H9 (cell line): ENCODE data around the gene DIS3L2. TPM values are rescaled to one million over a fixed set of nuclear protein-coding genes. Genes with fewer than 3 reads are reported as not detected.

Experiments used
- DNase-seq: peaks from one replicate; pipeline ENCODE4 v3.0.0-alpha.2; 2017
- H2AFZ ChIP-seq: one replicate; pipeline ENCODE4 v1.6.1; 2013; ENCODE audit warnings: mild to moderate bottlenecking, low read length, control low read depth, moderate library complexity
- H2AK5ac ChIP-seq: 2 replicates; pipeline ENCODE4 v1.6.1; 2013; ENCODE audit warnings: low read length, control low read depth, mixed read lengths; ENCODE audit not compliant: insufficient read length
- H2BK120ac ChIP-seq: one replicate; pipeline ENCODE4 v1.6.1; 2013; ENCODE audit warnings: low read depth, mild to moderate bottlenecking, low read length, control low read depth, inconsistent platforms; ENCODE audit not compliant: poor library complexity, severe bottlenecking
- H2BK12ac ChIP-seq: 2 replicates; pipeline ENCODE4 v1.6.1; 2013; ENCODE audit warnings: low read length, control low read depth, mixed read lengths, low read depth; ENCODE audit not compliant: insufficient read length
- H2BK15ac ChIP-seq: 2 replicates; pipeline ENCODE4 v1.6.1; 2013; ENCODE audit warnings: low read depth, low read length, control low read depth
- H2BK20ac ChIP-seq: one replicate; pipeline ENCODE4 v1.6.1; 2013; ENCODE audit warnings: low read depth, mild to moderate bottlenecking, low read length, control low read depth, inconsistent platforms; ENCODE audit not compliant: poor library complexity, severe bottlenecking
- H2BK5ac ChIP-seq: 2 replicates; pipeline ENCODE4 v1.6.1; 2013; ENCODE audit warnings: low read length, control low read depth, mixed read lengths; ENCODE audit not compliant: insufficient read length
- H3K14ac ChIP-seq: 2 replicates; pipeline ENCODE4 v1.6.1; 2013; ENCODE audit warnings: low read length, control low read depth; ENCODE audit not compliant: insufficient read depth
- H3K18ac ChIP-seq: 2 replicates; pipeline ENCODE4 v1.6.1; 2013; ENCODE audit warnings: low read depth, mild to moderate bottlenecking, mixed read lengths, low read length, control low read depth; ENCODE audit not compliant: insufficient read length
- H3K23ac ChIP-seq: 2 replicates; pipeline ENCODE4 v1.6.1; 2013; ENCODE audit warnings: low read length, control low read depth, mixed read lengths, low read depth; ENCODE audit not compliant: insufficient read length
- H3K23me2 ChIP-seq: 2 replicates; pipeline ENCODE4 v1.6.1; 2013; ENCODE audit warnings: low read depth, mild to moderate bottlenecking, mixed read lengths, low read length, control low read depth; ENCODE audit not compliant: insufficient read length, poor library complexity, severe bottlenecking
- H3K27ac ChIP-seq: 2 replicates; pipeline ENCODE4 v1.5.1; 2013; ENCODE audit warnings: low read length, control low read depth, mixed read lengths, low read depth; ENCODE audit not compliant: insufficient read length
- H3K27me3 ChIP-seq: 2 replicates; pipeline ENCODE4 v1.6.1; 2013; ENCODE audit warnings: low read length, control low read depth, inconsistent platforms; ENCODE audit not compliant: insufficient read depth
- H3K4ac ChIP-seq: 2 replicates; pipeline ENCODE4 v1.6.1; 2013; ENCODE audit warnings: low read depth, mild to moderate bottlenecking, control low read depth, inconsistent platforms, low read length, moderate library complexity
- H3K4me1 ChIP-seq: 2 replicates; pipeline ENCODE4 v1.6.1; 2013; ENCODE audit warnings: low read length, control low read depth, inconsistent platforms; ENCODE audit not compliant: insufficient read depth
- H3K4me2 ChIP-seq: 2 replicates; pipeline ENCODE4 v1.6.1; 2013; ENCODE audit warnings: low read length, control low read depth, mixed read lengths; ENCODE audit not compliant: insufficient read length, insufficient read depth
- H3K56ac ChIP-seq: 2 replicates; pipeline ENCODE4 v1.6.1; 2013; ENCODE audit warnings: low read depth, mild to moderate bottlenecking, mixed read lengths, low read length, control low read depth; ENCODE audit not compliant: insufficient read length
- H3K79me1 ChIP-seq: 2 replicates; pipeline ENCODE4 v1.6.1; 2013; ENCODE audit warnings: low read depth, mild to moderate bottlenecking, moderate library complexity, low read length, control low read depth, inconsistent platforms; ENCODE audit not compliant: insufficient read depth, poor library complexity, severe bottlenecking
- H3K79me2 ChIP-seq: 2 replicates; pipeline ENCODE4 v1.6.1; 2013; ENCODE audit warnings: low read length, control low read depth, inconsistent platforms; ENCODE audit not compliant: insufficient read depth
- H3K9ac ChIP-seq: 2 replicates; pipeline ENCODE4 v1.6.1; 2013; ENCODE audit warnings: low read length, control low read depth, mixed read lengths; ENCODE audit not compliant: insufficient read length; ENCODE audit errors: extremely low read depth
- H3K9me3 ChIP-seq: one replicate; pipeline ENCODE4 v1.6.1; 2013; ENCODE audit warnings: low read depth, low read length, inconsistent platforms; ENCODE audit not compliant: control insufficient read depth
- H3T11ph ChIP-seq: one replicate; pipeline ENCODE4 v1.6.1; 2013; ENCODE audit warnings: mild to moderate bottlenecking, low read length, control low read depth, inconsistent platforms
- H4K20me1 ChIP-seq: one replicate; pipeline ENCODE4 v1.6.1; 2013; ENCODE audit not compliant: control insufficient read depth, insufficient read length, insufficient read depth
- H4K5ac ChIP-seq: 2 replicates; pipeline ENCODE4 v1.6.1; 2013; ENCODE audit warnings: low read depth, mild to moderate bottlenecking, mixed read lengths, low read length, control low read depth; ENCODE audit not compliant: insufficient read length
- H4K8ac ChIP-seq: replicated peaks from 2 replicates; pipeline ENCODE4 v1.6.1; 2013; ENCODE audit warnings: low read length, control low read depth, mixed read lengths, low read depth; ENCODE audit not compliant: insufficient read length
- H4K91ac ChIP-seq: 2 replicates; pipeline ENCODE4 v1.6.1; 2013; ENCODE audit warnings: low read depth, mild to moderate bottlenecking, moderate library complexity, mixed read lengths, low read length, control low read depth; ENCODE audit not compliant: insufficient read length
- H3K27ac Mint-ChIP-seq, 3 experiments: 2 replicates in 2 of 3; 3 replicates in 1 of 3; pipeline ENCODE4 v1.8.0; 2020 to 2021; ENCODE audit warnings: mixed read lengths in 3 of 3, mild to moderate bottlenecking in 1 of 3, moderate library complexity in 1 of 3
- H3K27me3 Mint-ChIP-seq: 2 replicates; pipeline ENCODE4 v1.8.0; 2021; ENCODE audit warnings: low read depth, mild to moderate bottlenecking, moderate library complexity, mixed read lengths
- H3K36me3 Mint-ChIP-seq, 3 experiments: 2 replicates in 2 of 3; 3 replicates in 1 of 3; pipeline ENCODE4 v1.8.0; 2020 to 2021; ENCODE audit warnings: low read depth in 3 of 3, mixed read lengths in 3 of 3; ENCODE audit not compliant: insufficient read depth in 1 of 3
- H3K4me1 Mint-ChIP-seq, 2 experiments: 2 replicates each; pipeline ENCODE4 v1.8.0; 2020; ENCODE audit warnings: mixed read lengths in 2 of 2
- H3K4me3 Mint-ChIP-seq, 2 experiments: 2 replicates in 1 of 2; 3 replicates in 1 of 2; pipeline ENCODE4 v1.8.0; 2020 to 2021; ENCODE audit warnings: mild to moderate bottlenecking in 2 of 2, mixed read lengths in 2 of 2, moderate library complexity in 1 of 2
- H3K9me3 Mint-ChIP-seq, 2 experiments: 2 replicates in 1 of 2; 3 replicates in 1 of 2; pipeline ENCODE4 v1.8.0; 2020; ENCODE audit warnings: mild to moderate bottlenecking in 2 of 2, mixed read lengths in 2 of 2, moderate library complexity in 1 of 2
- WGBS: extraction: QIAGEN DNeasy Blood & Tissue Kit; methylation state at CpG from one replicate; pipeline ENCODE4 v1.1.7; 2013; ENCODE audit warnings: missing lambda C conversion rate, low lambda C conversion rate, mixed read lengths; ENCODE audit not compliant: insufficient read length; ENCODE audit errors: extremely low coverage; 5-methylcytosine and 5-hydroxymethylcytosine counted together
- total RNA-seq: library from RNA; stranded (reverse); gene quantifications from 2 replicates; pipeline ENCODE4 v1.2.1, GENCODE V29; 2021
- TF ChIP-seq, protein P1 (sequence below): fragments of 200-600 bp; sonication (generic); conservative IDR thresholded peaks from 3 replicates; pipeline ENCODE4 v1.8.0; 2021; ENCODE audit warnings: antibody characterized with exemption, mild to moderate bottlenecking

The DIS3L2 gene
- total RNA-seq, 1 experiment from 2014 or later = 28.1 TPM

DNA sequence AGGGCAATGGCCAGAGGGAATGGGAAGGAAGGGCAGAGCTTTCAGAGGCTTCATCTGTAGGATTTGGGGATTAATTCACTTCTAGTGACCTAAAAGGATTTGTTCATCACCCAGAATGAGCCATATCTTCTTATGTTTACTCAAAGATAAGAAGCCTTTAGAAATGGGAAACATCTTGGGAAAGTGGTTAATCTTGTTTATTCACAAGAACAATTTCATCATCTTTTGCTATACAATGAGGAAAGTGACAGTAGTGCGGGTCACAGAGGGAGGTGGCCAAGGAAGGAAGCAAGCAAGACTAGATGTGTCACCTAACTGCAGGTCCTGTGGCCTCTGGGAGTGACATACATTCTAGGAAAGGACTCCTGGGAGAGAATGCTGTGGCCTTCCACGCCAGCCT lies 276.6 kb downstream of the DIS3L2 start:
- H4K5ac ChIP-seq = no peak overlapping the region
- no peaks in the 10 kb centered on the region for H4K20me1 ChIP-seq
- peaks cover 8 to 9% of the 10 kb centered on the region in 2 experiments for H3K4me1 Mint-ChIP-seq
- no peak overlapping the region for H3T11ph ChIP-seq
- DNase-seq = no peak
- no peak overlapping the region for H3K4me3 Mint-ChIP-seq
- no peaks in the 10 kb centered on the region for H3K23me2 ChIP-seq
- H3K79me2 ChIP-seq = no peaks in the 10 kb centered on the region
- H3K18ac ChIP-seq = no peak overlapping the region
- no peak overlapping the region for H3K14ac ChIP-seq
- no peak overlapping the region for H4K91ac ChIP-seq
- no peak overlapping the region for H4K8ac ChIP-seq
- H2BK12ac ChIP-seq = no peak overlapping the region
- no peaks in the 10 kb centered on the region for H3K9me3 Mint-ChIP-seq
- H3K9me3 ChIP-seq = no peaks in the 10 kb centered on the region
- no peak overlapping the region for H3K56ac ChIP-seq
- peaks cover 0 to 3% (median 0%) of the 10 kb centered on the region in 3 experiments; a peak in 2 of 7 replicates for H3K36me3 Mint-ChIP-seq
- no peaks in the 10 kb centered on the region for H3K79me1 ChIP-seq
- H3K23ac ChIP-seq = no peak overlapping the region
- no peak overlapping the region for H2BK20ac ChIP-seq
- no peak overlapping the region for H2BK120ac ChIP-seq
- no peaks in the 10 kb centered on the region for H3K27me3 ChIP-seq
- no peak overlapping the region for H3K9ac ChIP-seq
- no peak overlapping the region for H2AFZ ChIP-seq
- H2AK5ac ChIP-seq = no peak overlapping the region
- no peaks in the 10 kb centered on the region; the same call in 1 of the 2 replicates for H3K4me1 ChIP-seq
- no peaks in the 10 kb centered on the region for H3K27me3 Mint-ChIP-seq
- TF ChIP-seq, protein P1, sequence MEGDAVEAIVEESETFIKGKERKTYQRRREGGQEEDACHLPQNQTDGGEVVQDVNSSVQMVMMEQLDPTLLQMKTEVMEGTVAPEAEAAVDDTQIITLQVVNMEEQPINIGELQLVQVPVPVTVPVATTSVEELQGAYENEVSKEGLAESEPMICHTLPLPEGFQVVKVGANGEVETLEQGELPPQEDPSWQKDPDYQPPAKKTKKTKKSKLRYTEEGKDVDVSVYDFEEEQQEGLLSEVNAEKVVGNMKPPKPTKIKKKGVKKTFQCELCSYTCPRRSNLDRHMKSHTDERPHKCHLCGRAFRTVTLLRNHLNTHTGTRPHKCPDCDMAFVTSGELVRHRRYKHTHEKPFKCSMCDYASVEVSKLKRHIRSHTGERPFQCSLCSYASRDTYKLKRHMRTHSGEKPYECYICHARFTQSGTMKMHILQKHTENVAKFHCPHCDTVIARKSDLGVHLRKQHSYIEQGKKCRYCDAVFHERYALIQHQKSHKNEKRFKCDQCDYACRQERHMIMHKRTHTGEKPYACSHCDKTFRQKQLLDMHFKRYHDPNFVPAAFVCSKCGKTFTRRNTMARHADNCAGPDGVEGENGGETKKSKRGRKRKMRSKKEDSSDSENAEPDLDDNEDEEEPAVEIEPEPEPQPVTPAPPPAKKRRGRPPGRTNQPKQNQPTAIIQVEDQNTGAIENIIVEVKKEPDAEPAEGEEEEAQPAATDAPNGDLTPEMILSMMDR = no peak
- no peak overlapping the region for H2BK5ac ChIP-seq
- no peak overlapping the region for H2BK15ac ChIP-seq
- WGBS = no CpG with 5 or more reads among the region's 2 CpGs
- H3K4ac ChIP-seq = no peak overlapping the region
- no peak overlapping the region for H3K27ac ChIP-seq
- peak overlapping the region in 1 of 3 experiments; percentile 46; a peak in 1 of 7 replicates for H3K27ac Mint-ChIP-seq
- H3K4me2 ChIP-seq = no peak overlapping the region
